Measurements from ENCODE around the gene MAGT1.
"Not testable (repeated sequence)": the region's sequence is repeated elsewhere in the genome, so short reads cannot be mapped to it uniquely, and the experiment has no call there.

The MAGT1 gene

DNA sequence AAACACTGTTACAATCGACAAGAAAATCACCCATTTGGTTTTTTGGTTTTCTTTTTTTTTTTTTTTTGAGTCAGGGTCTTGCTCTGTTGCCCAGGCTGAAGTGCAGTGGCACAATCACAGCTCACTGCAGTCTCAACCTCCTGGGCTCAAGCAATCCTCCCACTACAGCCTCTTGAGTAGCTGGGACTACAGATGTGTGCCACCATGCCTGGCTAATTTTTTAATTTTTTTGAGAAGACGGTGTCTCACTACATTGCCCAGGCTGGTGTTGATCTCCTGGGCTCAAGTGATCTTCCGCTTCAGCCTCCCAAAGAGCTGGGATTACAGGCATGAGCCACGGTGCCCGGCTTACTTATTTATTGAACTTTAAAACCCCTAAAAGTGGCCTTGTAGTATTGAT lies 63.7 kb downstream of the MAGT1 start:
- DNase-seq (ENCODE audit: low spot score), result not testable (repeated sequence)

DNA sequence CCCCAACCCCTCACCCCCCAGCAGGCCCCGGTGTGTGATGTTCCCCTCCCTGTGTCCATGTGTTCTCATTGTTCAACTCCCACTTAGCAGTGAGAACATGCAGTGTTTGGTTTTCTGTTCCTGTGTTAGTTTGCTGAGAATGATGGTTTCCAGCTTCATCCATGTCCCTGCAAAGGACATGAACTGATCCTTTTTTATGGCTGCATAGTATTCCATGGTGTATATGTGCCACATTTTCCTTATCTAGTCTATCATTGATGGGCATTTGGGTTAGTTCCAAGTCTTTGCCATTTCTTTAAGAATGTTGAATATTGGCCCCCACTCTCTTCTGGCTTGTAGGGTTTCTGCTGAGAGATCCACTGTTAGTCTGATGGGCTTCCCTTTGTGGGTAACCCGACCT lies 73.2 kb downstream of the MAGT1 start:
- DNase-seq (ENCODE audit: low spot score), result not testable (repeated sequence)

DNA sequence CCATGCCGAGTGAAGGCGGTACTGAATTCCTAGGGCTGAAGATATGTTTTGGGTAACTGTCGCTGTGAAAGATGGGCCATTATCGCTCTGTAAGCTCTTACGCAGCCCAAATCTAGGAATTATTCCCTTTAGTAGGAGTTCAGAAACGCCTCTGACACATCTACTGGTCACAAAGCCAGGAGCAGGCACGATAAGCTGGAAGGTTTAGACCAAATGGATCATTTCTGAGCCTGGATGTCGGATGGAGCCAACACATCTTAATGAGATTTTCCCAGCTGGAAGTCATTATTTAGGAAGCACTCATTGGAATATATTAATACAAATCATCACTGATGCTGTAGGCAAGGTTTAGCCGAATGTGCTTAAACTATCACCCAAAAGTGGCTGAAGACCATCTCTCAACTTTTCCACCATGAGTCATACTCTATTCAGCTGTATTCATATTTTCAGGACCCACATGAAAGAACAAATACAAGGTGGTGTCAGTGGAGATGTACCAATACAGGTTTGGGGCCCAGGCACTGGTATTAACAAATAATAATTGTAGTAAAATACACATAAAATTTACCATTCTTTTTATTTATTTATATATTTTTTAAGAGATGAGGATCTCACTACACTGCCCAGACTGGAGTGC lies 75.0 kb downstream of the MAGT1 start:
- no peak for DNase-seq (ENCODE audit: low spot score)

DNA sequence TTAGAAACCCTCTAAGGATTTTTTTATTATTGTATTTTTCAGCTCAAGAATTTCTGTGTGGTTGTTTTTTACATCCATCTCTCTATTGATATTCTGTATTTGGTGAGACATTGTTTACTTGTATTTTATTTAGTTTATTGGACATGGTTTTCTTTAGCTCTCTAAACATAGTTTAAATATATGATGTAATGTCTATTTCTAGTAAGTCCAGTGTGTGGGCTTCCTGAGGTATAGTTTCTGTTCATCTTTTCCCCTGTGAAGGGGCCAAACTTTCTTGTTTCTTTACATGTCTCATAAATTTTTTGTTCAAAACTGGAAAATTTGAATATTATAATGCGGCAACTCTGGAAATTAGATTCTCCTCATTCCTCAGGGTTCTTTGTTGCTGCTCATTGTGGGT lies 81.0 kb downstream of the MAGT1 start:
- no peak for DNase-seq (ENCODE audit: low spot score)

DNA sequence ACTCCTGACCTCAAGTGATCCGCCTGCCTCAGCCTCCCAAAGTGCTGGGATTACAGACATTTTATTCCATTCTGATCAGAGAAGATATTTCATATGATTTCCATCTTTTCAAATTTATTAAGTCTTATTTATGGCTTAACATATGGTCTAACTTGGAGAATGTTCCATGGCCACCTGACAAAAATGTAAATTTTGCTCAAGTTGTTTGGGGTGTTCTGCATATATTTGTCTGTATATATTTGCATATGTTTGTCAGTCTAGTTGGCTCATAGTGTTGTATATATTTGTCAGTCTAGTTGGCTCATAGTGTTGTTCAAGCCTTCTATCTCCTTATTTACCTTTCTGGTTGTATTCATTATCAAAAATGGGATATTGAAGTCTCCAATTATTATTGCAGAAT lies 93.0 kb downstream of the MAGT1 start:
- no peak for DNase-seq (ENCODE audit: low spot score)

DNA sequence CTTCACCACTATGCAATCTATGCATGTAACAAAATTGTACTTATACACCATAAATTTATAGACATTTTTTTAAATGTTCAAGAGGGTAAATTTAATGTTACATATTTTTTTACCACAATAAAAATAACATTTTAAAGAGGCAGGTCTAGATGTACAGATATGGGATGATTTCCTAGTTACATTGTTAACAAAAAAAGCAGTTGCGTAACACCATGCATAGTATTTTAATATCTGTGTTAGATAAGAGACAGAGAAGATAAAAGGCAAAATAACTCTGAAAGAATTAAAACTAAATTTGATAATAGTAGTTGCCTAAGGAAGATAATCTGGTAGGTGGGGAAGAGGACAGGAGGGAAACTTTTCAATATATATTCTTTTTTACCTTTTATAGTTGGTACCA lies 100.1 kb downstream of the MAGT1 start:
- DNase-seq (ENCODE audit: low spot score), result no peak

DNA sequence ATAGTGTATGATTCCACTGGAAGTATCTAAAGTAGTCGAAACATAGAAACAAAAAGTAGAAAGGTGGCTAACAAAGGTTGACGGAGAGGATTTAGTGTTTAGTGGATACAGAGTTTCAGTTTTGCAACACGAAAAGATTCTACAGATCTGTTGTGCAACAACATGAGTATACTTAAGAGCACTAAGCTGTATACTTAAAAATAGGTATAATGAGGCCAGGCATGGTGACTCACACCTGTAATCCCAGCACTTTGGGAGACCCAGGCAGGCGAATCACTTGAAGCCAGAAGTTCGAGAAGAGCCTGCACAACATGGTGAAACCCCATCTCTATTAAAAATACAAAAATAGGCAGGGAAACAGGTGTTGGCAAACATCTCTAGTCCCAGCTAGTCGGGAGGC lies 101.3 kb downstream of the MAGT1 start:
- DNase-seq (ENCODE audit: low spot score), result no peak

DNA sequence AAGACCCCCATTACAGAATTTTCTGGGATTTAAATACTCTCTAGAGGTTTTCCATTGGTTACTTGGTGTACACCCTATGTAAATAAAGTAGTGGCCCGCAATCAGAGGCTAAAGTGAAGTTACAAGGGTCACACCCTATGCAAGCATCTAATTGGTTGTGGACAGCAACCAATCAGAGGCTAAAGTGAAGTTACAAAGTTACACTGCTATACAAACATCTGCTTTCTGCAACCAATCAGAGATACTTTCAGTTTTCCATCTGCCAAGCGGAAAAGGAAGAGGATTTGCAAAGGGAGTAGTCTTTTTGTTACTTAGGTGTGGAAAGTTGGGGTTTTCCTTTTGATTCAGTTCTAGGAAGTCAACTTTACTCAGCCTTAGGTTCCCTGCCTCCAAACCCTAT lies 107.2 kb downstream of the MAGT1 start:
- DNase-seq (ENCODE audit: low spot score), result peak; percentile 28

DNA sequence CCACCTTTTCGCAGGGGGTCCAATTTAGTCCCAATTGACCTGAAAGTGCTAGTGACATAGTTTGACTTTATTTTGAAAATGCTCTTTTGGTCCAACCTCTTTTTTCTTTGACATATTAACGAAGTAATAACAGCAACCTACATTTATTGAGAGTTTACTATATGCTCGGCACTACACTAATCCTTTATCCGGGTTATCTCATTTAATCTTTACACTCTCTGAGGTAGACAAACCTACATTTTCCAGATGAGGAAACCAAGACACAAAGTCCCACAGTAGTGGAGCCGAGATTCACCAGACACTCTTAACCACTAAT lies 108.9 kb downstream of the MAGT1 start:
- no peak for DNase-seq (ENCODE audit: low spot score)

DNA sequence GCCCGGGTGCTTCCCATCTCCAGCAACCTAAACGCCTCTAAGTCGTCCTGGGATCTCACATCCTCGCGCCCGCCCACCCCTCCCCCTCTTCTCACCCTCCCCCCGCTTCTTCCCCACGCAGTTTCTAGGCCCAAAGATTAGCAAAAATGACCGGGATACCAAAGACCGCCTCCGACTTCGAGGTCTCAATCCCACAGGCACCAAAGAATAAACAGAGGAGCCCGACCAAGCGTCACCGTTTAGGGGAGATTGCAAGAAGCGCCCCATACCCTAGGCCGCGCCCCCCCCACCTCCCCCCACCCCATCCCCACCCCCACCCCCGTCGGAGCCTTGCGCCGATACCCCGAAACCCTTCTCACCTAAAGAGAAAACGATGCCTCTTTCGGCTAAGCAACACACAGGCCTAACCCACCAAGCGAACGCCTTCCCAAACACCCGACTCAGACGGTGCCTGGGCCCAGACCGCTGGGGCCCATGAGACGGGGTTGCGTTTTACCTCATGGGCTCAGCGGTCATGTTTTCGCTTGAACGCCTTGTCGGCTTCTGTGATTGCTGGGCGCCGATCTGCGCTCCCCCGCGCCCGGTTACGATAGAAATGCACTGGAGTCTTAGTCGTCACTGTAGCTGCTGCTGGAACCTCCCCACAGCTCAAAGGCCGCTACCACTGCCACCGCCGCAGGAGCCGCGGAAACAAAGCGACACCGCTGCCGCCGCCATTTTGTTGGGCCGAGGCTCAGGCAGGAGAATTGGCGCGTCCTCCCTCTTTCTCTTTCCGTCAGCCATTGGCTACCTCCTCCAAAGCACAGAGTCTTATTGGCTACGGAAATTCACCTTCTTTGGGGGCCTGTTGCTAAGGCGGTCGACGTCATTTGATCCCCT lies 109.5 kb downstream of the MAGT1 start, which contains the start of gene ATRX:
ATRX (minus strand) TSS at position 731 of the 879 bp plus-strand sequence; CDS start at position 516, 215 bp downstream.
- peak; percentile 83 for DNase-seq (ENCODE audit: low spot score)

DNA sequence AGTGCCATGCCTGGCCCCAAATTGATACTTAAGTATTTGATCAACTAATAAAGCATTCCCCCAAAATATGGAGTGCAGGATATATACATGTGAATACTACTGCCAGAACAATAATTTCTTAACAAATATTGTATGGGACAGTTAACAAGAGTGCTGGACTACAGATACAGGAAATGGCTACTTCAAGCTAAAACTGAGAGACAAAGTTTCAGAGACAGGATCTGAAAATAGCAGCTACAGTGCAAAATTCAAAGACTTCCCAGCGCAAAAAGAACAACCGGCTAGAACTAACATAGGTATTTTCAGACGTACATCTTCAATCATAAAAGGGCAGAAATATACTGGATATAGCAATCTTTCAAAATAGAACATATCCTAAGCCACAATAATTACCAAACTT lies 115.5 kb downstream of the MAGT1 start:
- DNase-seq (ENCODE audit: low spot score), result no peak

DNA sequence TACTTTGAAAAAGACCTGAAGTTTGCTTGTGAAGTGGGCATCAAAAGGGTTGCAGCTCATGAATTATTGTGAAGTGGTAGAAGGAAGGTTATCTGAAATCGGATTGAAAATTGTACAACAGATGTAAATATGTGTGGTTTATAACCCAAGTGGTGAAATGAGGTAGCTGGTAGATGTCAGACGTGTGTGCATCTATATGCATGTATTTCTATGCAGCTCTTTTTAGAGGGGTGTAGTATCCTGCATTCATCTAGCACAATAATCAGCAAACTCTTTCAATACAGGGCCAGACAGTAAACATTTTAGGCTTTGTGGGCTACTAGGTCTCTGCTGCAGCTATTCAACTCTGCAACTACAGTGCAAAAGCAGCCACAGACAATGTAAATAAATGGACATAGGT lies 118.6 kb downstream of the MAGT1 start:
- DNase-seq (ENCODE audit: low spot score), result no peak

Data from AG08395 (cell line).